ENCODE data around the gene TOP1.

TOP1 gene

DNA sequence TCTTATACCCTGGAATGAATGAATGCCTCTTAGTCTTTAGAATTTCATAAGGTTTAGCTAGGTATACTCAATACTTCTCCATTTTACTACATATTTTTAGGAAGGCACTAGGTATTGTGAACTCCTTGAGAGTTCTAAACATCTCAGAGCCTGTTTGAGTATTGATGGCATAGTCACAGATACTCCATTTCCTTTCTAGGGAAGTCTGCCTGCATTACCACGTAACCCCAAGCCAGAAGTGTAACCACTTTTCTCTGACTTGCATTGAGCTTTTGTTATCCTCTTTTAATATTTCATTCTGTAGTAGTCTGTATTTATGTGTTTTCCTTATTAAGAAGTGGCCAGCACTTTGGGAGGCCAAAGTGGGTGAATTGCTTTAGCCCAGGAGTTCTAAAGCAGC is 12.2 kb downstream of the TOP1 start:
- peaks cover 8% of the 10 kb centered on the region for H3K27me3 ChIP-seq (ENCODE audit: insufficient read depth, low read length)
- H3K4me3 ChIP-seq (ENCODE audit: low read length), result no peak overlapping the region
- H3K36me3 ChIP-seq (ENCODE audit: insufficient read depth, low read depth, low read length), result peaks cover 4% of the 10 kb centered on the region; the same call in 1 of the 2 replicates
- no peak overlapping the region for H3K9ac ChIP-seq (ENCODE audit: low read depth, low read length)
- peaks cover 17% of the 10 kb centered on the region for H3K4me1 ChIP-seq (ENCODE audit: insufficient read depth, low read length)
- H3K9me3 ChIP-seq (ENCODE audit: insufficient read depth, low read depth, low read length), result no peaks in the 10 kb centered on the region
- H3K27ac ChIP-seq (ENCODE audit: low read length), result no peak overlapping the region

DNA sequence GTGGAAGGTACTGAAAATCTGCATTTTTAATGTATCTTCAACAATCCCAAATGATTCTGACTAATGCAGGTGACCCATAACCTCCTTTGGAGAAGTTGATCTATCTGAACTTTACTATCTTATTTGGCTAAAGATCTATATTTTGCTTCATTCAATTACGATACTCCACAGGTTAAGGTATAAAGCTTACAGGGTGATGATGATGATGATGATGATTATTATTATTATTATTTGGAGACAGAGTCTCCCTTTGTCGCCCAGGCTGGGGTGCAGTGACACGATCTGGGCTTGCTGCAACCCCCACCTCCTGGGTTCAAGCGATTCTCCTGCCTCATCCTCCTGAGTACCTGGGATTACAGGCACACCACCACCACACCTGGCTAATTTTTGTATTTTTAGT is 13.1 kb downstream of the TOP1 start:
- H3K9me3 ChIP-seq (ENCODE audit: insufficient read depth, low read depth, low read length), result no peaks in the 10 kb centered on the region
- H3K27ac ChIP-seq (ENCODE audit: low read length), result no peak overlapping the region
- H3K27me3 ChIP-seq (ENCODE audit: insufficient read depth, low read length), result no peaks in the 10 kb centered on the region
- H3K36me3 ChIP-seq (ENCODE audit: insufficient read depth, low read depth, low read length), result peaks cover 4% of the 10 kb centered on the region; the same call in 1 of the 2 replicates
- peaks cover 15% of the 10 kb centered on the region for H3K4me1 ChIP-seq (ENCODE audit: insufficient read depth, low read length)
- no peak overlapping the region for H3K9ac ChIP-seq (ENCODE audit: low read depth, low read length)
- H3K4me3 ChIP-seq (ENCODE audit: low read length), result no peak overlapping the region

DNA sequence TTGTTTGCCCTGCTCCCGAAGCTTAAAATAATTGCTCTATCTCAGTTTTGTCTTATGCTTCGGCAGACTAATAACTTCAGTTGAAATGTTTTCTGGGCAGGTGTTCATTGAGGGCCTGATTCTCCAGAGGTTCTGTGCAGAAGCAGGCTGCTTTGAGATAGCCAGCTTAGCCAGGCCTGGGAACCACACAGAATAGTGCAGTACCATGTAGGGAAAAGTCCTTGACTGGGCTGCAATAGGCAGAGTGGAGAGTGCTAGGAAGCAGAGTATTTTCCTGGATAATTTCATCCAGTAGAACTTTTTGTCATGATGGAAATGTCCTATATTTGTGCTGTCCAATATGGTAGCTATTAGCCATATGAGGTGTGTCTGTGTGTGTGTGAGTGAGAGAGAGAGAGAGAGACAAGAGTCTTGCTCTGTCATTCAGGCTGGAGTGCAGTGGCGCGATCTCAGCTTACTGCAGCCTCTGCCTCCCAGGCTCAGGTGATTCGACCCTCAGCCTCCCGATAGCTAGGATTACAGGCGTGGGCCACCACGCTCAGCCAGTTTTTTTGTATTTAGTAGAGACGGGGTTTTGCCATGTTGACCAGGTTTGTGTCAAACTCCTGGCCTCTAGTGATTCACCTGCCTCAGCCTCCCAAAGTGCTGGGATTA is 15.9 kb downstream of the TOP1 start:
- Histone ChIP-seq H3K4me3 (ENCODE audit: low read length) (no peak overlapping the region), H3K4me1 (ENCODE audit: insufficient read depth, low read length) (peaks cover 34% of the 10 kb centered on the region), H3K27ac (ENCODE audit: low read length) (no peak overlapping the region), H3K27me3 (ENCODE audit: insufficient read depth, low read length) (no peaks in the 10 kb centered on the region), H3K36me3 (ENCODE audit: insufficient read depth, low read depth, low read length) (peaks cover 4% of the 10 kb centered on the region; the same call in 1 of the 2 replicates), H3K9me3 (ENCODE audit: insufficient read depth, low read depth, low read length) (no peaks in the 10 kb centered on the region), H3K9ac (ENCODE audit: low read depth, low read length) (no peak overlapping the region)

DNA sequence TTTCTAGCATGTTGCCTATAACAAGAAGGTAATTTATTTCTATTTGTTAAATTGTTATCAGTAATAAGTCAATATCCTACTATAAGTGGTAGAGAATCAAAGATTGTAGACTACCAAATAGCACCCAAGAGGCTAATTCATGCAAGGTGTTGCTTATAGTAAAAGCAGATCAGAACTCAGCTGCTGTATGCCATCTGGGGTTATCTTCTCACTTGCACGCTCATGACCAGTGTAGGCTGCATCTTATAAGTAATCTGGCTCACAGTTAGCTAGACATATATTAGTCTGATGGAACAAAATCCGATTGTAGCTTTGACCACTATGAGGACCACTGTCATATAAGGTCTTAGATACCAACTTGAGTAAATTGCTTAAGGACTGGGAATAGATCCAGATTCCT is 17.0 kb downstream of the TOP1 start:
- Histone ChIP-seq H3K9me3 (ENCODE audit: insufficient read depth, low read depth, low read length) (no peaks in the 10 kb centered on the region), H3K4me1 (ENCODE audit: insufficient read depth, low read length) (peaks cover 41% of the 10 kb centered on the region), H3K4me3 (ENCODE audit: low read length) (no peak overlapping the region), H3K27ac (ENCODE audit: low read length) (no peak overlapping the region), H3K36me3 (ENCODE audit: insufficient read depth, low read depth, low read length) (peaks cover 4% of the 10 kb centered on the region; the same call in 1 of the 2 replicates), H3K27me3 (ENCODE audit: insufficient read depth, low read length) (no peaks in the 10 kb centered on the region), H3K9ac (ENCODE audit: low read depth, low read length) (no peak overlapping the region)

DNA sequence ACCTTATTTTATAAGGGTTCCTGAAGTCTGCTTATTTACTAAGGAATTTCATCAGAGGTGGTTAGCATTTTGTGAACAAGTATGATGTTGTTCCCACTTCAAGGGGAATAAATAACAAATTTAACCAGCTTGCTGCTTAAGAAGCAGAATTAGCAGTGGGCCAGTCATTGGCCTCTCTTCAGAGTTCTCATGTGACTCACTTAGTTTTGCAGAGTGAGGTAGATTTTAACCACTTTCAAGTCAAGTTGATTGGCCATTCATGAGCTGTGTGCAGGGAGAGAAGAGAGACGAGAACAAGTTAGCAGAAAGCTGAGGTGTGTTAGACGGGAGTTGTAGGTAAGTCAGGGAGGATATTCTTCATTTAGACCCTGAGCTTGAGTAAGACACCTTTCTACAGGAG is 18.1 kb downstream of the TOP1 start:
- Histone ChIP-seq H3K36me3 (ENCODE audit: insufficient read depth, low read depth, low read length) (0 out of 2 replicates have a peak, but pooled peaks cover under 1% of the 10 kb centered on the region), H3K4me3 (ENCODE audit: low read length) (no peak overlapping the region), H3K27ac (ENCODE audit: low read length) (no peak overlapping the region), H3K27me3 (ENCODE audit: insufficient read depth, low read length) (no peaks in the 10 kb centered on the region), H3K4me1 (ENCODE audit: insufficient read depth, low read length) (peaks cover 49% of the 10 kb centered on the region), H3K9me3 (ENCODE audit: insufficient read depth, low read depth, low read length) (no peaks in the 10 kb centered on the region), H3K9ac (ENCODE audit: low read depth, low read length) (no peak overlapping the region)

DNA sequence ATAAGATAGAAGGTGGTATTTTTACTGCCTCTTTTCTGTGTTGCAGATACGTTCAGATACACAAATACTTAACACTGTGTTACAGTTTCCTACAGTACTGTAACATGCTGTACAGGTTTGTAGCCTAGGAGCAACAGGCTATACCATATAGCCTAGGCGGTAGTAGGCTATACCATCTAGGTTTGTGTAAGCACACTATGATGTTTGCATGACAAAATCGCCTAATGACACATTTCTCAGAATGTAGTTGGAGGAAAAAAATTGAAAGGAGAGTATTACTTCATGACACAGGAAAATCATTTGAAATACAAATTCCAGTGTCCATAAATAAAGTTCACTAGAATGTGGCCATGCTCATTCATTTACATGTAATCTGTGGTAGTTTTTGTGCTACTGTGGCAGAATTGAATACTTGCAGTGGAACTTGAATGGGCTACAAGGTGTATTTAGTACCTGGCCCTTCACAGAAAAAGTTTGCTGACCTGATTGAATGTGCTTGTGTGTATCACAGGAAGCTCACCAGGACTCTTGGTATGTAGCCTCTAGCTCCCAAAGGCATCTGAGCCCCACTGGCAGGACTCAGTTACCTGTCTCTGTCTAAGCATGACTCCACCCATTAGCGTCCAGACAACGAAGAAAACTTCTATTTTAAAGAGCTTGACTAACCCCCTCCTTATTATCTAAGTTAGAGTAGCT is 18.8 kb downstream of the TOP1 start:
- peaks cover 49% of the 10 kb centered on the region for H3K4me1 ChIP-seq (ENCODE audit: insufficient read depth, low read length)
- H3K4me3 ChIP-seq (ENCODE audit: low read length), result no peak overlapping the region
- no peaks in the 10 kb centered on the region for H3K9me3 ChIP-seq (ENCODE audit: insufficient read depth, low read depth, low read length)
- no peaks in the 10 kb centered on the region for H3K27me3 ChIP-seq (ENCODE audit: insufficient read depth, low read length)
- H3K27ac ChIP-seq (ENCODE audit: low read length), result no peak overlapping the region
- H3K36me3 ChIP-seq (ENCODE audit: insufficient read depth, low read depth, low read length), result no peaks in the 10 kb centered on the region
- H3K9ac ChIP-seq (ENCODE audit: low read depth, low read length), result no peak overlapping the region

DNA sequence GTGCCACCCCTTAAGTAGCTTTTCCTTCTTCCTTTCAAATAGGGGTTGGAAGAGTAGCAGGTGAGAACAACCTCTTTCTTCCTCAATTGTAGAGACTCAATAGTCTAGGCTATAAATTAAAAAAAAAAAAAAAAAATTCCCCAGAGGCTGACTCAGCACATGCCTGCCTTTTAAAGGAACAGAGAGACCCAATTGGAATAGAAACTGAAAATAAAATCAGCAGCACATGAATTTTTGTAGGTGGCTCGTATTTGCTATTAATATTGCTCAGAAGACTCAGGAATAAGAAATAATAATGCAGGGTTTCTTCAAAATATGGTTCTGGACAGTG is 19.3 kb downstream of the TOP1 start:
- H3K4me3 ChIP-seq (ENCODE audit: low read length), result no peak overlapping the region

DNA sequence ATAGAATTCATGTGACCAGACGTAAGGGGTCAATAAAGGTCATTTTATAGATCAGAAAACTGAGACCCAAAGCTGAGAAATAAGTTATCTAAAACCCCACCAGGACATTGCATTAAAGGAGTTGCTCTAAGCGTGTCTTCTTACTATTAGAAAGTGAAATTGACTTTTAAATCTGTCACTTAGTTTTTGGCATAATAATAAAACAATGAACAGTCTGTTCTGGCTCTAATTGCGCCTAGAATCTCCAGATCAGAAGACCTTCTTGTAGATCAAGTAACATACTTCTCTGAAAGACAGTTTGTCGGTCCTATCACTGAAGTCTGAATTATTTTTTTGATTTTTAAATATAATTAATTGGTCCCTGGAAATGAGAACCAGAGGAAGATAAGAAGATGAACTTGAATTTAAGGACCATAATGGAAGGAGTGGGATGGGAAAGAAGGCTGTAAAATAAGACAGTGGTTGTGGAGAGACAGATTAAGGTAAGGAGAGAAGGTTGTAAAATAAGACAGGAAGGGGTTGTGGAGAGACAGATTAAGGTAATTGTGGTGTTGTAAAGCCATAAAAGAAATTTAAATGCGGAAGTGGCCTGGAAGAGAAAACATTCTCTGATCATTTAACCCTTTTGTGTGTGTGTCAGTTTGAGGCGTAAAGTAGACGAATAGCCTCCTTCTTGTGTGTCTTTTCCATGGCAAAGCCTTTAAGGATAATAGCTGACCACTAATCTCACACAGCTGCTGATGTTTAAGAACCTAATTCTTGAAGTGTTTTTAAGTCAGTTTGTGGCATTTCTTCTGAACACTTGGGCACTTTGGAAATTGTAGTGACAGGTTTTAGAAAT is 20.1 kb downstream of the TOP1 start:
- Histone ChIP-seq H3K36me3 (ENCODE audit: insufficient read depth, low read depth, low read length) (no peaks in the 10 kb centered on the region), H3K27me3 (ENCODE audit: insufficient read depth, low read length) (no peaks in the 10 kb centered on the region), H3K4me1 (ENCODE audit: insufficient read depth, low read length) (peaks cover 57% of the 10 kb centered on the region), H3K27ac (ENCODE audit: low read length) (no peak overlapping the region), H3K9ac (ENCODE audit: low read depth, low read length) (no peak overlapping the region), H3K9me3 (ENCODE audit: insufficient read depth, low read depth, low read length) (no peaks in the 10 kb centered on the region), H3K4me3 (ENCODE audit: low read length) (peak overlapping the region; percentile 12; the same call in 1 of the 2 replicates)

More for the DNA sequence above, 19.3 kb downstream of the TOP1 start:
- no peaks in the 10 kb centered on the region for H3K9me3 ChIP-seq (ENCODE audit: insufficient read depth, low read depth, low read length)
- H3K36me3 ChIP-seq (ENCODE audit: insufficient read depth, low read depth, low read length), result no peaks in the 10 kb centered on the region
- H3K9ac ChIP-seq (ENCODE audit: low read depth, low read length), result no peak overlapping the region
- no peak overlapping the region for H3K27ac ChIP-seq (ENCODE audit: low read length)
- H3K4me1 ChIP-seq (ENCODE audit: insufficient read depth, low read length), result peaks cover 51% of the 10 kb centered on the region
- no peaks in the 10 kb centered on the region for H3K27me3 ChIP-seq (ENCODE audit: insufficient read depth, low read length)

DNA sequence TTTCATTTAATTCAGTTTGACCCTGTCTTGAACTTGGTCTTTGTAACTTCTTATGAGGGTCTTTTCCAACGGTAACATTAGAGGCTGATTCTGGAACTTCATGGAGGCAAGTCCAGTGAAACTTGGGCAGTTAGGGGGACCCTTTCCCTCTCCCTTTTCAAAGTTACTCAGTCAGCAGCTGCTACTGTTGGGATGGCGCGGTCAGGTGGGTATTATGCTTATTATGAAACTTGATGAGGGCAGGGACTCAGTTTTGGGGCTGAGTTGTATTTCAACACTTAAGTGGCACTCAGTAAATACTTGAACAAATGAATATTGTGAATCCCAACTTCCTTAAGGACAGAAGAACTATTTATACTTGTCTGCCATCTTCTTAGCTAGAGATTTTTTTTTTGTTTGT is 20.8 kb downstream of the TOP1 start:
- no peak overlapping the region for H3K27ac ChIP-seq (ENCODE audit: low read length)
- no peaks in the 10 kb centered on the region for H3K27me3 ChIP-seq (ENCODE audit: insufficient read depth, low read length)
- H3K4me1 ChIP-seq (ENCODE audit: insufficient read depth, low read length), result peaks cover 61% of the 10 kb centered on the region
- H3K4me3 ChIP-seq (ENCODE audit: low read length), result no peak overlapping the region; the same call in 1 of the 2 replicates
- no peak overlapping the region for H3K9ac ChIP-seq (ENCODE audit: low read depth, low read length)
- no peaks in the 10 kb centered on the region; the same call in 1 of the 2 replicates for H3K36me3 ChIP-seq (ENCODE audit: insufficient read depth, low read depth, low read length)
- no peaks in the 10 kb centered on the region for H3K9me3 ChIP-seq (ENCODE audit: insufficient read depth, low read depth, low read length)

DNA sequence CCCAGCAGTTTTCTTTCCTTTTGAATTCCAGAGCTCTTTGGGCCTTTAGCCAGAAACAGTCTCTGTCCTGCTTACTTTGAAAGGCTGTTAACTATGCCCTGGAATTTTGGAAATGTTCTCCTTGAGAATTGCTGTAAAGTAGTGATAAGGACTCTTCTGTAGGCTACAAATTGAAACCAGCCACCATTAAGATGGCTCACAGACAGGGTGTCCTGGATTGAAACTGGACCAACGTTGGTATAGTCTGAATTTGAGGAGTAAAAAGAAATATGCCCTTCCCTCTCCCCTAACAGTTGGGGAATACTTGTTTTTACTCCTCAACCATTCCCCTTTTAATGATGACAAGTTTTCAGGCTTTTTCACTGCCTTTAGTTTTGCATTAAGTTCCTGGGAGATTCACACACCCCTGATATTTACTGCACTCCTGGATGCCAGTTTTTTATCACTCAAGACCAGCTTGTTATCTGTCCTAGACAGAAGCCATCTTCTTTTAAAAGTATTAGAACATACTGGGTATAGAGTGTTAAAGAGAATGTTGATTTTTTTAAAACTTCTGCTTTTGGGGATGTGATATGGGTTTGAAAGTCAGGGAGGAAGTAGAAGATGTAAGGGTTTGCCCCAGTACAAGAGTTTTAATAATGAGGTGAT is 21.9 kb downstream of the TOP1 start:
- no peak overlapping the region for H3K27ac ChIP-seq (ENCODE audit: low read length)
- no peak overlapping the region for H3K4me3 ChIP-seq (ENCODE audit: low read length)
- H3K27me3 ChIP-seq (ENCODE audit: insufficient read depth, low read length), result no peaks in the 10 kb centered on the region
- no peaks in the 10 kb centered on the region; the same call in 1 of the 2 replicates for H3K36me3 ChIP-seq (ENCODE audit: insufficient read depth, low read depth, low read length)
- H3K9me3 ChIP-seq (ENCODE audit: insufficient read depth, low read depth, low read length), result no peaks in the 10 kb centered on the region
- H3K9ac ChIP-seq (ENCODE audit: low read depth, low read length), result no peak overlapping the region
- peaks cover 71% of the 10 kb centered on the region for H3K4me1 ChIP-seq (ENCODE audit: insufficient read depth, low read length)

DNA sequence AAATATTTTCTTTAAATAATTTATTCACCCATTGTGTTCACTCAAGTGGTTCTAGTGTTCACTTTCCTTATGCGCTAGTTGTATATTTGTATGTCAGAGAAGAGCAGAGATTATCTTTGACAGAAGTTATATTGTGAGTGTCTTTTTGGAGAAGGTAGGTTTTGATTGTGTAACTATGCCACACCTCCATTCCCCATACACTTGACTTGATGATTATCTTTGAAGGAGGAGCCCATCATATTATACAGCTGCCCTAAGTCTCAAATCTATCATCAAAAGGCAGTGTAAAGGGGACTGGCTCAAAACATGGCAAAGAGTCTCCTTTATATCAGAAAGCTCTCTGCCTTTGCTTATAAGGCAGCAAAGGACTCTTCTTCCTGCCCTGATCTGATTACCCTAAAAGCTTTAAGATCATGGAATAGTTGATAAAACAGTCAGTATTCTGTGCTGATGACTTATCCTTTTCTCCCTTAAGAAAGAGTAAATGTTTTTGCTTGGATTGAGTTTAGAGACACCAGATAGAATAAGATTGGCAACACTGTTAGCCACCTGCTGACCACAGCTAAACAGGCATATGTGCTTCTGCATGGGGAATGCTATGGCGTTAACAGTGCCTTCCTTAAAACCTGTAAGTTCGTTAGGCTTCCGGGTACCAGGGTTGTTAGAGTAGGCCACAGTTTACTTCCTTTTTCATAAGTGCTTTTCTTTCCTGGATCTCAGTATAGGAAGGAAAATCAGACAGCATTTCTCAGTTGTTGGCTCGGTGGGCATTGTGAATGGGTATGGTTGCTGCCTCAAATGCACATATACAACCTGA is 22.6 kb downstream of the TOP1 start:
- no peak overlapping the region for H3K27ac ChIP-seq (ENCODE audit: low read length)
- H3K4me1 ChIP-seq (ENCODE audit: insufficient read depth, low read length), result peaks cover 73% of the 10 kb centered on the region

More for the DNA sequence above, 22.6 kb downstream of the TOP1 start:
- H3K27me3 ChIP-seq (ENCODE audit: insufficient read depth, low read length), result no peaks in the 10 kb centered on the region
- H3K9ac ChIP-seq (ENCODE audit: low read depth, low read length), result no peak overlapping the region
- H3K4me3 ChIP-seq (ENCODE audit: low read length), result no peak overlapping the region
- H3K9me3 ChIP-seq (ENCODE audit: insufficient read depth, low read depth, low read length), result no peaks in the 10 kb centered on the region
- H3K36me3 ChIP-seq (ENCODE audit: insufficient read depth, low read depth, low read length), result no peaks in the 10 kb centered on the region; the same call in 1 of the 2 replicates

Data from iPS-20b (cell line).